HepG2 (cell line): ENCODE measurements around the gene UBE3B. TPM values are rescaled to one million over a fixed set of nuclear protein-coding genes. Genes with fewer than 3 reads are reported as not detected.

ENCODE experiments used
- ATAC-seq: fragments of 200-7000 bp; cut with Tn5 transposase; 3 replicates; pipeline ENCODE4 v1.9.1; 2020; ENCODE audit warnings: mild to moderate bottlenecking, moderate library complexity
- BruUV-seq: library from RNA; stranded (reverse); fragments of 400-500 nt; replicated peaks from 2 replicates; lab custom pipeline; 2021; lab: Mats Ljungman, UMichigan
- CTCF ChIA-PET: fragments of 300-600 bp; formaldehyde crosslinking; extraction: SDS; loops from one replicate; lab custom pipeline; 2021; ENCODE audit warnings: low total read pairs, inconsistent platforms, low intra/inter-chr PET ratio; lab: Yijun Ruan, JAX
- POLR2A ChIA-PET: fragments of 350-600 bp; sonication (Branson Sonifier 250); formaldehyde crosslinking; loops from one replicate; lab custom pipeline; 2020; ENCODE audit warnings: antibody characterized with exemption, inconsistent platforms; lab: Yijun Ruan, JAX
- DNase-seq: peaks from one replicate; pipeline ENCODE4 v3.0.0-alpha.2; 2015; ENCODE audit warnings: low spot score
- FAIRE-seq: peaks from 3 replicates; lab custom pipeline; 2011; peaks lifted over from hg19 to GRCh38; lab: Jason Lieb, UNC
- H2AFZ ChIP-seq: one replicate; pipeline ENCODE4 v1.6.1; 2011; ENCODE audit warnings: low read length, inconsistent platforms
- H3K27ac ChIP-seq: fragments of 300-600 bp; 3 replicates; pipeline ENCODE4 v1.8.0; 2011; ENCODE audit warnings: mixed run types, mild to moderate bottlenecking, mixed read lengths, low read length, inconsistent platforms; ENCODE audit not compliant: insufficient read depth; ENCODE audit errors: extremely low read length
- H3K27me3 ChIP-seq, 2 experiments: fragments of 200-600 bp in 1 of 2; 2 replicates in 1 of 2; 3 replicates in 1 of 2; pipeline versions ENCODE4 v1.6.0 to v1.8.0; 2011; ENCODE audit warnings: low read length in 2 of 2, mild to moderate bottlenecking in 2 of 2, moderate library complexity in 2 of 2, inconsistent platforms in 1 of 2; ENCODE audit not compliant: insufficient read depth in 2 of 2, control insufficient read depth in 1 of 2
- H3K36me3 ChIP-seq, 2 experiments: fragments of 200-600 bp in 1 of 2; replicated peaks in 1 of 2; 2 replicates in 1 of 2; 3 replicates in 1 of 2; pipeline versions ENCODE4 v1.5.1 to v1.8.0; 2011; ENCODE audit warnings: low read length in 2 of 2, inconsistent platforms in 1 of 2; ENCODE audit not compliant: insufficient read depth in 2 of 2, control insufficient read depth in 1 of 2
- H3K4me1 ChIP-seq: 2 replicates; pipeline ENCODE4 v1.5.1; 2012; ENCODE audit warnings: low read length, inconsistent platforms; ENCODE audit not compliant: insufficient read depth
- H3K4me2 ChIP-seq: 2 replicates; pipeline ENCODE4 v1.6.0; 2011; ENCODE audit warnings: low read depth, low read length, inconsistent platforms
- H3K4me3 ChIP-seq, 3 experiments: fragments of 200-600 bp in 1 of 3; sonication (generic), shearing (Covaris generic) in 1 of 3; replicated peaks in 1 of 3; 2 replicates each; pipeline ENCODE4 v1.5.1; 2011 to 2016; ENCODE audit warnings: low read length in 3 of 3, inconsistent platforms in 2 of 3, low read depth in 2 of 3, mild to moderate bottlenecking in 2 of 3, control low read depth in 1 of 3, mixed read lengths in 1 of 3; ENCODE audit not compliant: insufficient read depth in 1 of 3
- H3K79me2 ChIP-seq: one replicate; pipeline ENCODE4 v1.6.1; 2011; ENCODE audit warnings: low read length, inconsistent platforms; ENCODE audit not compliant: insufficient read depth
- H3K9ac ChIP-seq: 2 replicates; pipeline ENCODE4 v1.6.0; 2011; ENCODE audit warnings: mild to moderate bottlenecking, low read depth, low read length, inconsistent platforms; ENCODE audit not compliant: insufficient read depth
- H3K9me3 ChIP-seq: 2 replicates; pipeline ENCODE4 v1.5.1; 2012; ENCODE audit warnings: mild to moderate bottlenecking, low read length
- H4K20me1 ChIP-seq: 2 replicates; pipeline ENCODE4 v1.6.0; 2011; ENCODE audit warnings: inconsistent platforms, mild to moderate bottlenecking, low read length, moderate library complexity; ENCODE audit not compliant: insufficient read depth
- DPF2 ChIP-seq: sonication (generic); formaldehyde crosslinking; IDR thresholded peaks from 2 replicates; pipeline ENCODE4 v1.4.0; 2020; ENCODE audit warnings: mild to moderate bottlenecking, low read depth, missing genetic modification reagents, borderline replicate concordance
- MZF1 ChIP-seq: sonication (generic); formaldehyde crosslinking; IDR thresholded peaks from 2 replicates; pipeline ENCODE4 v1.8.1; 2023; ENCODE audit warnings: mild to moderate bottlenecking, missing genetic modification reagents, borderline replicate concordance
- REPIN1 ChIP-seq: sonication (generic); formaldehyde crosslinking; IDR thresholded peaks from 2 replicates; pipeline ENCODE4 v1.8.0; 2022; ENCODE audit warnings: missing genetic modification reagents, low read depth, mild to moderate bottlenecking, borderline replicate concordance
- ZNF772 ChIP-seq: sonication (generic); formaldehyde crosslinking; IDR thresholded peaks from 2 replicates; pipeline ENCODE4 v1.5.0; 2020; ENCODE audit warnings: mild to moderate bottlenecking, missing genetic modification reagents
- WGBS: methylation state at CpG from one replicate; pipeline ENCODE4 v1.1.6; 2017; ENCODE audit warnings: low lambda C conversion rate; 5-methylcytosine and 5-hydroxymethylcytosine counted together
- in situ Hi-C: cut with HindIII; loops from 2 replicates; pipeline ENCODE4 v1.10.0; 2017; ENCODE audit warnings: low pct_unique_long_range_greater_than_20kb; ENCODE audit not compliant: extremely low pct_ligation_motif_present
- intact Hi-C: fragments of 100-400 bp; cut with micrococcal nuclease; formaldehyde crosslinking; loops from one replicate; pipeline ENCODE4 v1.10.0; 2022; ENCODE audit not compliant: unreplicated experiment
- polyA plus RNA-seq, 8 experiments: library from polyadenylated mRNA; depleted of rRNA in 3 of 8; stranded (reverse) in 7 of 8; unstranded in 1 of 8; fragments of >200 nt; fragmentation: Illumina TruSeq in 4 of 8; extraction: Trizol in 4 of 8; gene quantifications; 2 replicates each; pipeline versions ENCODE4 v1.2.1 to v1.2.3, GENCODE V29; 2011 to 2016; ENCODE audit warnings: low read depth in 4 of 8, missing spikeins in 1 of 8, mixed read lengths in 1 of 8; ENCODE audit not compliant: insufficient read depth in 1 of 8
- total RNA-seq, 5 experiments: library from RNA; depleted of rRNA; stranded (reverse); fragments of >200 nt; fragmentation: Illumina TruSeq; extraction: Trizol; gene quantifications; 2 replicates each; pipeline ENCODE4 v1.2.3, GENCODE V29; 2016; ENCODE audit warnings: low read depth in 1 of 5
- TF ChIP-seq, protein P1 (sequence below): IDR thresholded peaks from 2 replicates; pipeline ENCODE4 v1.6.1; 2016; ENCODE audit warnings: mild to moderate bottlenecking
- TF ChIP-seq, protein P2 (sequence below): sonication (generic); formaldehyde crosslinking; conservative IDR thresholded peaks from 2 replicates; pipeline ENCODE4 v1.8.0; 2022; ENCODE audit warnings: missing genetic modification reagents

UBE3B gene
- total and polyA plus RNA-seq, 2 of the 13 experiments (the other 11 are each of a cell fraction or from before 2014, with no cell fraction given) = 22.7 to 25.3 TPM

DNA sequence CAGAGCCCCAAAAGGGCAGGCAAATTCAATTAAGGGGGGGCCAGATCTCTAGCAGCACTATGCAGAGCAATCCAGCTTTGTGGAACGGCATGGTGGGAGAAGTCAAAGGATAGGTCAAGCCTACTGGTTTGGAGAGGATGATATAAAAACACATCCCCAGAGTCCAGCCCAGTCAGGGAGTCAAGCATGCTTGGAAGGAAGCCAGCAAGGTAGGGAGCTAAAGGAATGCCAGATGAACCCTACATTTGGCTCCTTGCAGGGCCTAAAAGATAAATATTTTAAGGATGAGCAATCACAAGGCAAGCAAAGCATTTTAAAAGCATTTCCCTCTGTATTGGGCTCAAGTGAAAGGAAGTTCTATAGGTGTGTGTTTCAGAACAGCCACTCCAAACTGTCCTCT, 21.7 kb upstream of the UBE3B start (continued):
- TF ChIP-seq, protein P1, sequence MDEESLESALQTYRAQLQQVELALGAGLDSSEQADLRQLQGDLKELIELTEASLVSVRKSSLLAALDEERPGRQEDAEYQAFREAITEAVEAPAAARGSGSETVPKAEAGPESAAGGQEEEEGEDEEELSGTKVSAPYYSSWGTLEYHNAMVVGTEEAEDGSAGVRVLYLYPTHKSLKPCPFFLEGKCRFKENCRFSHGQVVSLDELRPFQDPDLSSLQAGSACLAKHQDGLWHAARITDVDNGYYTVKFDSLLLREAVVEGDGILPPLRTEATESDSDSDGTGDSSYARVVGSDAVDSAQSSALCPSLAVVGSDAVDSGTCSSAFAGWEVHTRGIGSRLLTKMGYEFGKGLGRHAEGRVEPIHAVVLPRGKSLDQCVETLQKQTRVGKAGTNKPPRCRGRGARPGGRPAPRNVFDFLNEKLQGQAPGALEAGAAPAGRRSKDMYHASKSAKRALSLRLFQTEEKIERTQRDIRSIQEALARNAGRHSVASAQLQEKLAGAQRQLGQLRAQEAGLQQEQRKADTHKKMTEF = no peak
- TF ChIP-seq ZNF772 (no peak), REPIN1 (CRISPR knock-in tag) (no peak)
- TF ChIP-seq, all 625 proteins: peak for 0

DNA sequence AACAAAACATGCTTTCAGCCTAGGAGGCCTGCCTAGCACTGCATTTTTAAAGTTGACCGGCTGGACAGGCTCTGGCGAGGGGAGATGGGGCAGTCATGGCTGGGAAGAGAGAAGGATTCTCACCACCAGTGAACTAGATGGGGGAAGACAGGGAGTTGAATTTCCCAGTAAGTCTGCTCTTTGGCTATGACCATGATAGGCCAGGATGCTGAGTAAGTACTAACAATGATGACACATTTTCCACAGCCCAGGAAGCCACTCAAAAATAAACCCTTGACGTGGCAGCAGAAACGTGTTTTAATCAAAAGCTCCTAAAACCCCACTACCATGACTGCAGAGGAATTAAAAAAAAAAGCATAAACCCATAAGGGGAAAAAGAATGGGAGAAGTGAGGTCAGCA, 19.3 kb upstream of the UBE3B start:
- no peak overlapping the region for H3K9ac ChIP-seq
- FAIRE-seq (no peak), ATAC-seq (no peak), DNase-seq (no peak)
- H3K4me2 ChIP-seq = no peak overlapping the region
- no peak overlapping the region for H3K4me3 ChIP-seq
- no peaks in the 10 kb centered on the region for H3K27me3 ChIP-seq
- no TSS peak for BruUV-seq
- peaks cover 14% of the 10 kb centered on the region for H3K79me2 ChIP-seq
- no peak overlapping the region for H3K27ac ChIP-seq
- no peaks in the 10 kb centered on the region; the same call in 1 of the 2 replicates for H4K20me1 ChIP-seq
- H3K36me3 ChIP-seq = peaks cover 27 to 64% of the 10 kb centered on the region in 2 experiments
- POLR2A ChIA-PET = no interaction called here
- TF ChIP-seq, protein P2, sequence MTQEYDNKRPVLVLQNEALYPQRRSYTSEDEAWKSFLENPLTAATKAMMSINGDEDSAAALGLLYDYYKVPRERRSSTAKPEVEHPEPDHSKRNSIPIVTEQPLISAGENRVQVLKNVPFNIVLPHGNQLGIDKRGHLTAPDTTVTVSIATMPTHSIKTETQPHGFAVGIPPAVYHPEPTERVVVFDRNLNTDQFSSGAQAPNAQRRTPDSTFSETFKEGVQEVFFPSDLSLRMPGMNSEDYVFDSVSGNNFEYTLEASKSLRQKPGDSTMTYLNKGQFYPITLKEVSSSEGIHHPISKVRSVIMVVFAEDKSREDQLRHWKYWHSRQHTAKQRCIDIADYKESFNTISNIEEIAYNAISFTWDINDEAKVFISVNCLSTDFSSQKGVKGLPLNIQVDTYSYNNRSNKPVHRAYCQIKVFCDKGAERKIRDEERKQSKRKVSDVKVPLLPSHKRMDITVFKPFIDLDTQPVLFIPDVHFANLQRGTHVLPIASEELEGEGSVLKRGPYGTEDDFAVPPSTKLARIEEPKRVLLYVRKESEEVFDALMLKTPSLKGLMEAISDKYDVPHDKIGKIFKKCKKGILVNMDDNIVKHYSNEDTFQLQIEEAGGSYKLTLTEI = no peak
- TF ChIP-seq DPF2 (CRISPR knock-in tag) (no peak), MZF1 (CRISPR knock-in tag) (no peak)
- intact Hi-C loops (no loop called here), in situ Hi-C loops (no loop called here)
- 96% methylated on average over 4 of the region's 4 CpGs for WGBS
- CTCF ChIA-PET = no interaction called here
- no peak overlapping the region for H2AFZ ChIP-seq
- peaks cover 26% of the 10 kb centered on the region for H3K4me1 ChIP-seq
- H3K9me3 ChIP-seq = no peaks in the 10 kb centered on the region
